Stomach (tissue), 9 donors: ENCODE data around the gene RAB3GAP2. TPM values are rescaled to one million over a fixed set of nuclear protein-coding genes. Genes with fewer than 3 reads are reported as not detected.
"Not testable (repeated sequence)": the region's sequence is repeated elsewhere in the genome, so short reads cannot be mapped to it uniquely, and the experiment has no call there.

ENCODE experiments used
- DNase-seq, 2 donors: peaks; one replicate each; pipeline versions ENCODE4 v3.0.0 to v3.0.0-alpha.2; 2013 to 2019
- H3K27ac ChIP-seq, 5 donors: fragments of 200-600 bp in 4 of 5; sonication (generic) in 4 of 5; one replicate each; pipeline ENCODE4 v1.5.1; 2013 to 2019; ENCODE audit warnings: mild to moderate bottlenecking in 1 of 5, moderate library complexity in 1 of 5
- H3K27me3 ChIP-seq, 3 donors: fragments of 200-600 bp; sonication (generic); one replicate each; pipeline ENCODE4 v1.5.1; 2017 to 2019; ENCODE audit warnings: mixed run types in 1 of 3
- H3K36me3 ChIP-seq, 4 donors: fragments of 200-600 bp; sonication (generic); 1 replicate in 3 of 4; 2 replicates in 1 of 4; pipeline ENCODE4 v1.5.1; 2016 to 2019
- H3K4me1 ChIP-seq, 4 donors: fragments of 200-600 bp; sonication (generic); one replicate each; pipeline ENCODE4 v1.5.1; 2016 to 2019
- H3K4me3 ChIP-seq, 4 donors: fragments of 200-600 bp; sonication (generic) in 3 of 4; one replicate each; pipeline ENCODE4 v1.5.1; 2016 to 2019; ENCODE audit warnings: mild to moderate bottlenecking in 1 of 4
- H3K9me3 ChIP-seq, 4 donors: fragments of 200-600 bp; sonication (generic); one replicate each; pipeline ENCODE4 v1.5.1; 2016 to 2019
- EP300 ChIP-seq: sonication (generic); formaldehyde crosslinking; IDR thresholded peaks from one replicate; pipeline ENCODE4 v1.6.1; 2017; ENCODE audit warnings: antibody characterized with exemption
- POLR2A ChIP-seq, 4 donors: fragments of 450-650 bp; IDR thresholded peaks; one replicate each; pipeline ENCODE4 v1.6.1; 2016; ENCODE audit warnings: antibody characterized with exemption in 4 of 4, control low read depth in 2 of 4, mild to moderate bottlenecking in 1 of 4, moderate library complexity in 1 of 4
- POLR2AphosphoS5 ChIP-seq, 3 donors: sonication (generic); formaldehyde crosslinking; IDR thresholded peaks; one replicate each; pipeline ENCODE4 v1.6.1; 2016; ENCODE audit warnings: antibody characterized with exemption in 3 of 3
- WGBS, 5 donors: extraction: QIAGEN DNeasy Blood & Tissue Kit in 3 of 5; methylation state at CpG; one replicate each; pipeline versions ENCODE4 v1.1.5 to v1.1.7; 2013 to 2018; 5-methylcytosine and 5-hydroxymethylcytosine counted together
- intact Hi-C: fragments of 100-400 bp; cut with DNase I; formaldehyde crosslinking; loops from one replicate; pipeline ENCODE4 v1.15.1; 2023; ENCODE audit warnings: low total_unique reads
- polyA plus RNA-seq, 3 donors: library from polyadenylated mRNA; stranded (reverse); fragments of 200-250 nt; gene quantifications; one replicate each; pipeline ENCODE4 v1.2.3, GENCODE V29; 2013
- total RNA-seq, 5 donors: library from RNA; depleted of rRNA; stranded (reverse); fragments of >200 nt; gene quantifications; one replicate each; pipeline versions ENCODE4 v1.1.0 to v1.2.3, GENCODE V29; 2014 to 2016
- TF ChIP-seq, protein P1 (sequence below), 7 experiments: fragments of 450-650 bp in 4 of 7; fragments of 200-600 bp in 3 of 7; sonication (generic) in 3 of 7; IDR thresholded peaks; one replicate each; pipeline ENCODE4 v1.5.1; 2016 to 2019; ENCODE audit warnings: antibody characterized with exemption in 7 of 7, control low read depth in 2 of 7, mild to moderate bottlenecking in 1 of 7
- donor health status: healthy with polysubstance abuse.
- donor health status: Bipolar disorder and iron deficiency.
- donor health status: healthy.

Gene RAB3GAP2
- total and polyA plus RNA-seq, 8 donors, result 3.7 to 56.0 (median 14.8) TPM

DNA sequence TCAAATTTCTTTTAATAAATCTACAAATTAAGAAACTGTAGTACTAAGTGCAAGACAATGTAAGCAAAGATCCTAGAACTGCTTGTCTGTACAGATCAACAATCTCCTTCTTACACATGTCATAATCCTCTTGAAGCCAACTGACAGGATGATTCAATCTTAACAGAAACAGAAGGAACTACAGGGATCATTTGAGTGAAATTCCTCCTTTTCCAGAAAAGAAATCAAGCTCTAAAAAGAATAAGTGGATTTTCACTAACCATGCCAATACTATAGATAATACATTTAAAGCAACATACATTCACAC, 53.2 kb downstream of the RAB3GAP2 start:
- intact Hi-C loops, result no loop called here
- Histone ChIP-seq H3K27ac (no peak overlapping the region), H3K4me3 (no peak overlapping the region), H3K9me3 (no peaks in the 10 kb centered on the region), H3K36me3 (peaks cover 0 to 5% (median 0%) of the 10 kb centered on the region in 4 donors), H3K4me1 (peaks cover 0 to 19% (median 4%) of the 10 kb centered on the region in 4 donors), H3K27me3 (no peaks in the 10 kb centered on the region)
- no peak for DNase-seq
- no peak for TF ChIP-seq EP300
- no peak for TF ChIP-seq POLR2AphosphoS5 (IDR thresholded peaks at IDR 0.05)
- TF ChIP-seq POLR2A (IDR thresholded peaks at IDR 0.05), result no peak
- TF ChIP-seq, protein P1, sequence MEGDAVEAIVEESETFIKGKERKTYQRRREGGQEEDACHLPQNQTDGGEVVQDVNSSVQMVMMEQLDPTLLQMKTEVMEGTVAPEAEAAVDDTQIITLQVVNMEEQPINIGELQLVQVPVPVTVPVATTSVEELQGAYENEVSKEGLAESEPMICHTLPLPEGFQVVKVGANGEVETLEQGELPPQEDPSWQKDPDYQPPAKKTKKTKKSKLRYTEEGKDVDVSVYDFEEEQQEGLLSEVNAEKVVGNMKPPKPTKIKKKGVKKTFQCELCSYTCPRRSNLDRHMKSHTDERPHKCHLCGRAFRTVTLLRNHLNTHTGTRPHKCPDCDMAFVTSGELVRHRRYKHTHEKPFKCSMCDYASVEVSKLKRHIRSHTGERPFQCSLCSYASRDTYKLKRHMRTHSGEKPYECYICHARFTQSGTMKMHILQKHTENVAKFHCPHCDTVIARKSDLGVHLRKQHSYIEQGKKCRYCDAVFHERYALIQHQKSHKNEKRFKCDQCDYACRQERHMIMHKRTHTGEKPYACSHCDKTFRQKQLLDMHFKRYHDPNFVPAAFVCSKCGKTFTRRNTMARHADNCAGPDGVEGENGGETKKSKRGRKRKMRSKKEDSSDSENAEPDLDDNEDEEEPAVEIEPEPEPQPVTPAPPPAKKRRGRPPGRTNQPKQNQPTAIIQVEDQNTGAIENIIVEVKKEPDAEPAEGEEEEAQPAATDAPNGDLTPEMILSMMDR (IDR thresholded peaks at IDR 0.05), result no peak

DNA sequence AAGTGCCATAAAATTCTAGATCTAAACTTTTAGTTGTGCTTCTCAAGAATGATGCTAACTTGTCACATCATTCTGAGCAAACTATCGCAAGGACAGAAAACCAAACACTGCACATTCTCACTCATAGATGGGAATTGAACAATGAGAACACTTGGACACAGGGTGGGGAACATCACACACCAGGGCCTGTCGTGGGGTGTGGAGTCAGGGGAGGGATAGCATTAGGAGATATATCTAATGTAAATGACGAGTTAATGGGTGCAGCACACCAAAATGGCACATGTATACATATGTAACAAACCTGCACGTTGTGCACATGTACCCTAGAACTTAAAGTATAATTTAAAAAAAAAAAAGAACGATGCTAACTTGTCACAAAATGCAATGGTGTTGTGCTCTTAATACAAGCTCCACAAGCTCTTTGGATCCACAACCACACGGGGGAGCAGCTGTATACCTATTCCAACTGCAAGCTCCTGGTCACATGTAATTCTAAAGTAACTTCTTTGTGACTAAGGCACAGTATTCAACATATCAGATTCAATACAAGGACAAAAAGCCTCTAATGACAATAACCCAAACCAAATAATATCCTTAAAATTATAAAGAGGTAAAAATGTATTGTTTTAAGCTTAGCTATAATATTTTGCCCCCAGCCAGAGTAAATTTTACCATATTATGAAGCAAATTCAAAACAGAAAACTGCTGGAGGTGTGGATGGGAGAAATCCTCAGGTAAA, 53.7 kb downstream of the RAB3GAP2 start:
- WGBS, 5 donors, result 51 to 61% (median 54%) methylated on average over 6 of the region's 6 CpGs
- H3K4me3 ChIP-seq, H3K36me3 ChIP-seq, H3K27ac ChIP-seq, H3K9me3 ChIP-seq, intact Hi-C loops, H3K27me3 ChIP-seq: not testable (repeated sequence)
- TF ChIP-seq, protein P1 (IDR thresholded peaks at IDR 0.05), result peak in 4 of 7 experiments; percentile 34 to 42 (median 37)
- peaks cover 0 to 24% (median 4%) of the 10 kb centered on the region in 4 donors for H3K4me1 ChIP-seq
- peak; percentile 60 to 87 for DNase-seq

DNA sequence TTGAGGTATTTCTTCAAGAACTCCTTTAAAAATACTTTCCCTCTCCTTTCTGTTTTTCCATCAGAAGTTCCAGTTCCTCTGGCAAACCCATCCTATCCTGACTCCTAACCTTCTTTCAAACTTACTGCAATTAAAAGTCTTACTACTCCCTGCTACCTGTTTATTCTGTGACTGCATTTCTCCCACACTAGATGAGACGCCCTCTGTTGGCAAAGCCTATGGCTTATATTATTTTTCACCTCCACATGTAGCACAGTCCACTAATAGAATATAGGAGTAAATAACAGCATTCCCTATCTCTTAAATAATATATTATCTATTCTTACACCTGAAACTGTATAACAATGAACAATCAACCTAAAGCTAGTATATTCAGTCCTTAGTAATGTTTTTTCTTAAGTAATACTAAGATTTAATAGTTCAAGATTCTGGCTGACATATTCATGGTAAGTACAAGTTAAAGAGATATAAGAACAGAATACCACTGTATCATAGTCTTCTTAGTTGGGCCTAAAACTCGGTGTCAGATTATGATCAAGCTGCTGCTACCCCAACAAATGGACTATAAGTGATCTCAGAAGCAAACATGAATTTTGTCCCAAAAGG, 54.8 kb downstream of the RAB3GAP2 start:
- intact Hi-C loops, result no loop called here
- H3K36me3 ChIP-seq, result peaks cover 0 to 6% (median 2%) of the 10 kb centered on the region in 4 donors
- TF ChIP-seq EP300 (no peak), POLR2A (IDR thresholded peaks at IDR 0.05) (no peak), POLR2AphosphoS5 (IDR thresholded peaks at IDR 0.05) (no peak)
- TF ChIP-seq, protein P1 (IDR thresholded peaks at IDR 0.05), result peak in 2 of 7 experiments; percentile 15 to 27
- DNase-seq, result peak in 1 of 2 donors; percentile 34
- H3K9me3 ChIP-seq, result no peaks in the 10 kb centered on the region
- H3K27me3 ChIP-seq, result no peaks in the 10 kb centered on the region
- 52 to 72% (median 56%) methylated on average over 2 of the region's 2 CpGs for WGBS, 5 donors
- H3K27ac ChIP-seq, result no peak overlapping the region
- H3K4me3 ChIP-seq, result no peak overlapping the region
- peaks cover 0 to 27% (median 4%) of the 10 kb centered on the region in 4 donors for H3K4me1 ChIP-seq

DNA sequence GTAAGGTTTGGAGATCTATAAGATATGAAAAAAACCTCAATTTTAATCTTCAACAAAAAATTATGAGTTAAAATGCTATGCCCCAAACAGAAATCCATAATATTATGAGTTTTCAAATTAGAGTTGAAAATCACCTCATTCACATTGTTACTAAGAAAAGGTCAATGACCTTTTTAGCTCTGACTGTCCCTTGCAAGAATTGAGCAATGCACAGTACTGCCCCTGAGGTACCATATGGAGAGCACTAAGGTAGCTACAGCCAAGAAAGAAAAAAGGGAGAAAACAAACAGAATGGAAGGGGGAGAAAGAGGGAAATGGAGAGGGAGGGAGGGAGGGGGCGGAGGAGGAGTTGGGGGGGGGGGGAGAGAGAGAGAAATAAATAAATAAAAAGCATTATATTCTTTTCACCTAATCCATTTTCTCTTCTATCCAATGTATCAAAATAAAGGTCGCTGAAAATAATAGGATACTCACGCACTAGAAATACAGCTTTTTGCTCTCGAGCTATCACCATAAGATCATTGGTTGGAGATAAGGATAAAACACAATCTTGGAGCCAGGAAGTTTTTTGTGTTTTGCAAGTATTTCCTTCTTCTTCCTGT, 58.8 kb downstream of the RAB3GAP2 start:
- TF ChIP-seq POLR2AphosphoS5 (IDR thresholded peaks at IDR 0.05) (no peak), EP300 (no peak), POLR2A (IDR thresholded peaks at IDR 0.05) (no peak)
- TF ChIP-seq, protein P1 (IDR thresholded peaks at IDR 0.05), result no peak
- Histone ChIP-seq H3K4me1 (peaks cover 0 to 14% (median under 1%) of the 10 kb centered on the region in 4 donors), H3K27me3 (no peaks in the 10 kb centered on the region), H3K4me3 (no peak overlapping the region), H3K27ac (no peak overlapping the region), H3K36me3 (peaks cover 6 to 40% (median 32%) of the 10 kb centered on the region in 4 donors), H3K9me3 (no peaks in the 10 kb centered on the region)
- 84 to 92% (median 88%) methylated on average over 4 of the region's 4 CpGs for WGBS, 5 donors
- no peak for DNase-seq
- intact Hi-C loops, result no loop called here
